NCI-H446 (cell line): ENCODE results near the gene TEAD1.
A peak's percentile ranks its signal among the peaks of the same experiment; 100 is the strongest.

ENCODE experiments used
- DNase-seq, 2 experiments: peaks; one replicate each; lab custom pipeline; 2025; lab: John Stamatoyannopoulos, UW

The TEAD1 gene

DNA sequence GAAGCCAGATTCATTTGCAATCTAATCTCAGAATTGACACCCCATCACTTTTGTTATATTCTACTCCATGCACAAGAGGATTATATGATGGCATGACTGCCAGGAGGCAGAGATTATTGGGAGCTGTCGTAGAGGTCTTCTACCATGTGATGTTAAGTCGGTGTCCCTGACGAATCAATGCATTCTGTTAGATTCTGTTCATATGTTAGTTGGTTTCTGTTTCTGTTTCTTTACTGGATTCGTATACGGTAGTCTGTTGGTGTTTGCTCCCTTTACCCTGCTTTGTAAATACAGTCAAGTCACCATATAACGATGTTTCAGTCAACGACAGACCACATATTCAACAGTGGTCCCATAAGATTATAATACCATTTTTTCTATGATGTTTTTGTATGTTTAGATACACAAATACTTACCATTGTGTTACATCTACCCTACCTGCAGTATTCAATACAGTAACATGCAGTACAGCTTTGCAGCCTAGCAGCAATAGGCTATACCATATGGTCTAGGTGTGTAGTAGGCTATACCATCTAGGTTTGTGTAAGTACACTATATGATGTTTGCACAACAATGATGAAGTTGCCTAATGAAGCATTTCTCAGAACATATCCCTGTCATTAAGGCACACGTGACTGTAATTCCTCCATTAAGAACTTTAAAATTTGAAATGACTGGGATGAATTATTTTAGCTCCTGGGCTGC is 312.1 kb downstream of the TEAD1 start:
- DNase-seq = no peak

GRCh38 chr11:12989428-12990161 is 315.4 kb downstream of the TEAD1 start:
- DNase-seq = peak in 1 of 2 experiments; percentile 6

- no peak for DNase-seq
Observed at GRCh38 chr11:12990162-12990480, 315.9 kb downstream of the TEAD1 start.

DNA sequence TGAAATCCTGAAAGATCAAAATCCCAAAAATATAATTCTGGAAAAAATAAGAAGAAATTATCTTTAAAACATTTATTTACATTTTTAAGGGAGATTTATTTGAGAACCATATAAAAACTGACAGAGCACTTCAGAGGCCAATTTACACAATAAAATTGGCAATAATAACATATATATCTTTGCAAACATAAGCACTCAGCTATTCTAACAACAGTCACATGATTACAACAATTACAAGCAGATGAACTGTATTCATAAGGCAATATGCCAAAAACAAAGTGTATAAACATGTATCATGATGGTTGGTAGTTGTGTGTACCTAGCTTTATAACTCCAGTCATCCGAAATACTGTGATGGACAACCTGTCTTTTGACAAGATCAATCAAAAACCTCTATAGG is 317.2 kb downstream of the TEAD1 start:
- DNase-seq = no peak

GRCh38 chr11:12993626-12994025 is 319.4 kb downstream of the TEAD1 start:
- DNase-seq = no peak
